Femur (tissue), 1 donor: ENCODE data around the gene ALX4.

Experiments used
- DNase-seq: peaks from one replicate; pipeline ENCODE4 v3.0.0-alpha.2; 2017

The ALX4 gene

GRCh38 chr11:44267006-44267749 is 42.8 kb downstream of the ALX4 start:
- DNase-seq: peak; percentile 7

DNA sequence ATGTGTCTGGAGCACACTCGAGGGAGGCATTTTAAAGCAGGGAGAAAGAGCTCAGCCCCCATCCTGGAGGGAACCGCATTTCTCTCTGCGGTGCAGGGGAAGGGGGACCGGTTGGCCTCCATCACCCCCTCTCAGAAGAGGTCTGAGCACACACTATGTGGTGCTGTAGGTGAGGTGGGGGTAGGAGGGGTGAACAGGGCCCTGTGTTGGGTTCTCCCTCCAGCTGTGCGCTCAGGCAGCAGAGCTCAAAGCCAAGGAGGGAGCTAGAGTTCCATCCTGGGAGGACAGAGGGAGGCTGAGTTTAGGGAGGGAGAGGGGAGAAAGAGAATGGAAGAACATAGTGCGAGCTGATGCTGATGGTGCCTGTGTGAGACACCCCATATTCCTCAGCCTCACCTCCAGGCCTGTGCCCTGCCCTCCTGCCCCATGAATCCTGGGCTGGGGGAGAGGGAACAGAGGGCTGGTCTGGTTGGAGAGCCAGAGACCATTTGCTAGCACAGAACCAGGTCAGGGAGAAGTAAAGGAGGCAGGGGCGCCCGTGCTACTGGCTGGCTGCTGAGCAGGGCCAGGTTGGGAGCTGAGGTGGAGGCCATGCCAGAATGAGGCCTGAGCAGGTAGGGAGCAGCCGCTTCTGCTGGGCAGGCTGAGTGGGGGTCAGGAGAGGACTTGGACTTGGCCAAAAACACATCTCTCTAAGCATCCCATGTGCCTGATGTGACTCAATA is 43.7 kb downstream of the ALX4 start:
- DNase-seq: peak; percentile 6

- peak; percentile 10 for DNase-seq
Observed at GRCh38 chr11:44264761-44265160, 45.2 kb downstream of the ALX4 start.

GRCh38 chr11:44264438-44264749 is 45.5 kb downstream of the ALX4 start:
- DNase-seq: no peak

GRCh38 chr11:44263738-44264437 is 46.1 kb downstream of the ALX4 start:
- no peak for DNase-seq

- no peak for DNase-seq
Observed at GRCh38 chr11:44261800-44262591, 47.9 kb downstream of the ALX4 start.

DNA sequence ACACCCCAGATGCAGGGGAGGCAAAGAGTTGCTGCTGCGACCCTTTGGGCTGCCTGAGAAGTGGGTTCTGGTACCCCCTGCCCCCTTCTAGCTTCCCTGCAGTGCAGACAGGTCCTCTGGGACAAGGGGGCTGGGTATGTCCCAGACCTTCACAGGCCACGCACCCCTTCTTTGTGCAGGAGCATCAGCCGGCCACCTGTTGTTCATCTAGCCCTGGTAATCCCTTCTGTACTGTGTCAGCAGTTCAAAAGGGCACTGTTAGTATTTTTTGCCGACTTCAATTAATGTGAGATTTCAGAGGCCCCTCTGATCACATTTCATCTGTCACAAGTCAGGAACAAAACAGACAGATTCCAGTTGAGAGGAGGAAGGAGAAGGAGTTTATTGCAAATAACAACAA is 49.9 kb downstream of the ALX4 start:
- DNase-seq: no peak

DNA sequence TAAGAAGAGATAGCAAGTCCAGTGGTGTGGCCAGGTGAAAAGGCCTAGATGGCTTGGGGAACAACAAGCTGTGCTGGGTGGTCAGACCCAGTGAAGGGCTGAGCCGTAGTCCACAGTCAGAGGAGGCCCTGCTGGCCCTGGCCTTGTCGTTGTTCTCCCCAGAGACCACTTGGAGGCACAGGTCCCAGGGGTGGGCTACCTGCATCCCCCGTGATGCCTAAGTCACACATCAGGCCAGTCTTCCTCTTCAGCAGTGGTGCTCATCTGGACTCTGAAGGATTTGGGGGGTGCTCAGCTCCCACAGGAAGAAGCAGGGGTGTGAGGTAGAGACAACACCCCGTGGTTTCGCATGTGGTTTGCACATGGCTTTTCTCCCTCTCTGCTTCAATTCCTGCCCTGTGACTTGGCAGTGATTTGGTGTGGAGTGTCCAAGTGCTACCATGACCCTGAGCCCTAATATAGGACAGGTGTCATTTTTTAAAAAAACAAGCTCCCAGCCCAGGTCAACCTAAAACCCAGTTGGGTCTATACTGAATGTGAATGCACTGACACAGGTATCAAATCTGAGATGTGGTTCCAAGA is 51.0 kb downstream of the ALX4 start:
- no peak for DNase-seq

- DNase-seq: no peak
Observed at GRCh38 chr11:44258190-44258489, 51.8 kb downstream of the ALX4 start.

GRCh38 chr11:44257338-44258189 is 52.4 kb downstream of the ALX4 start:
- peak; percentile 10 for DNase-seq

- no peak for DNase-seq
Observed at GRCh38 chr11:44256673-44257291, 53.2 kb downstream of the ALX4 start.

GRCh38 chr11:44255406-44256071 is 54.4 kb downstream of the ALX4 start:
- no peak for DNase-seq

GRCh38 chr11:44252999-44253602 is 56.8 kb downstream of the ALX4 start:
- no peak for DNase-seq

DNA sequence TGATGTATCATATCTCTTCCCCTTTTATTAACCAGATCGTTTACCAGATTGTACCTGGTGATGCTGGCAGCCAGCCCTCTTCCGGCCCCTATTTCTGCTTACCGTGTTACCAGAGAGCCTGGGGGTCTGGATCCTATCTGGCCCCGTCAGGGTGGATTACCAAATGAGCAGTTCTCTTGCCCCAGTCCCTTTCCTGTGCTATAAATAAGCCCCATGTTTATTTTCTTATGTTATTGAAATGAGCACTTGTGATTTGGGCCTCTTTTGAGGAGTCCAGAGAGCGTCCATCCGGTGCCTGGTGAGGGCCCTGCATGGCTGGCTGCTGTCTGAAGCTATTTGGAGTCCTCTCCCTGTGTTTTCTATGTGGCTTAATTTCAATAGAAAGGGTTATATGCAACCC is 59.5 kb downstream of the ALX4 start:
- no peak for DNase-seq

- DNase-seq: peak; percentile 45
Observed at GRCh38 chr11:44248109-44248508, 61.8 kb downstream of the ALX4 start.

DNA sequence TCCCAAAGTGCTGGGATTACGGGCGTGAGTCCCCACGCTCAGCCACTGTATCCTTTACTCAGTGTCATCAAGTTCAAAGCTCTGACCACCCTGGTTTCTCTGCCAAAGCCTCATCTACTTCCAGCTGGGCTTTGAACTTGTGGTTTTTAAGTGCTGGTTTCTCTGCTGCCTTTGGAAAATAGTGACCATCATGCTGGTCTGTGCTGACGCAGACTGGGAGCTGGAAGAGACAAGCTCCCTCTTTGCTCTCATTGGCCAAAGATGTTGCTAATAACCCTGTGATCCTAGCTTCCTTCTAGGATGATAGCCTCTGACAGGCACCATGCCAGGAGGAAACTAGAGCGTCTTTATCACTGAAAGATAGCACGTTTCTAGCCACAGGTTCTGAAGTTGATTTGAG is 62.4 kb downstream of the ALX4 start:
- no peak for DNase-seq

GRCh38 chr11:44246726-44247125 is 63.2 kb downstream of the ALX4 start:
- DNase-seq: peak; percentile 56

DNA sequence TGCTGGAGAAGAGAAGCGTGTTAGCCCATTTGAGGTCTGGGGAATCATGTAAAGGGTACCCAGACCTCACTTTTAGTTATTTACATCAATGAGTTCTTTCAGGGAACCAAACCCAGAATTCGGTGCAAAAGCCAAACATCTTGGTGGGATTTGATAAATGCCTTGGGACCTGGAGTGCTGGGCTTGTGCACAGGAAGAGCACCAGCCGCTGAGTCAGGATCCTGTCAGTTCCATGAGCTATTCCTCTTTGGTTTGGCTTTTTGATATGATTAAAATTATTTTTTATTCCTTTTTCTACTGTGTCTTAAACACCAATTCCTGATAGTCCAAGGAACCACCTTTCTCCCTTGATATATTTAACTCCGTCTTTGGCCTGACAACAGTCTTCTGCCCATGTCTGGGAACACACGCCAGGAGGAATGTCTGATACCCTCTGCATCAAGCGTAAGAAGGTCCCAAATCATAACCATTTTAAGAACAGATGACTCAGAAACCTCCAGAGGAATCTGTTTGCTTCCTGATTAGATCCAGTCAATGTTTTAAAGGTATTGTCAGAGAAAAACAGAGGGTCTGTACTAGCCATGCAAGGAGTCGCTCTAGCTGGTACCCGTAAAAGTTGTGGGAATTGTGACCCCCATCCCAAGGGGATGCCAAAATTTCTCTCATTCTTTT is 65.2 kb downstream of the ALX4 start:
- no peak for DNase-seq

GRCh38 chr11:44243595-44244343 is 66.2 kb downstream of the ALX4 start:
- DNase-seq: no peak
